T follicular helper cell (primary cell): Measurements from ENCODE around the gene FAM120B.
"Not testable (repeated sequence)": the region's sequence is repeated elsewhere in the genome, so short reads cannot be mapped to it uniquely, and the experiment has no call there.

Experiments used
- DNase-seq: peaks from one replicate; pipeline ENCODE4 v3.0.0-alpha.2; 2020; ENCODE audit warnings: low read depth

Gene FAM120B

GRCh38 chr6:170383466-170384035, 77.0 kb downstream of the FAM120B start:
- DNase-seq: no peak

DNA sequence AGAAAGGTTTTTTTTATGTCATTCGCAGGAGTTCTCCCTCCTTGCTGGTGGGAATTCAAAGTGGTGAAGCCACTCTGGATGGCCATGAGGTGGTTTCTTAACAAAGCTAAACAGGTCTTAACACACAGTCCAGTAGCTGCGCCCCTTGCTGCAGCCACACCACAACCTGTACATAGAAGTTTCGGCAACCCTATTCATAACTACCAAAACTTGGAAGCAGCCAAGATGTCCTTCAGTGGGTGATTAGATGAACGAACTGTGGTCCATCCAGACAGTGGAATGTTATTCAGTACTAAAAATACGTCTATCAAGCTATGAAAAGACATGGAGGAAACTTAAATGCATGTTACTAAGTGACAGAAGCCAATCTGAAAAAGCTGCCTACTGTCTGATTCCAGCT, 78.9 kb downstream of the FAM120B start:
- DNase-seq: no peak

GRCh38 chr6:170388113-170388512, 81.6 kb downstream of the FAM120B start:
- DNase-seq: no peak

DNA sequence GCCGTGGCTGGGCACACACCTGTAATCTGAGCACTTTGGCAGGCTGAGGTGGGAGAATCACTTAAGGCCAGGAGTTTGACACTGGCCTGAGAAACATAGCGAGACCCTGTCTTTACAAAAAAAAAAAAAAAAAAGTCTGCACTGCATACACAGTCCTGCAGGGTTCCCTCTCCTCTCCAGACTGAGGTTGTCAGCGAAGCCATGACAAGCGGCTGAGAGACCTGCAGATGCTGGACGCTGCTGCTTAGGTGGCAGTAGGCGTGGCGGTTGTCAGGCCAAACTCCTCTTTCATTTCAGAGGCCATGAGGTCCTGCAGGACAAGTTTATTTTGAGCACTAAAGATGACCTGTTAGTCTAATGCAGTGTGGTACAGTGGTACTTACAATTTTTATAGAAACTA, 86.5 kb downstream of the FAM120B start:
- no peak for DNase-seq

GRCh38 chr6:170393807-170394399, 87.3 kb downstream of the FAM120B start:
- DNase-seq: no peak

GRCh38 chr6:170394980-170395379, 88.4 kb downstream of the FAM120B start:
- DNase-seq: no peak

DNA sequence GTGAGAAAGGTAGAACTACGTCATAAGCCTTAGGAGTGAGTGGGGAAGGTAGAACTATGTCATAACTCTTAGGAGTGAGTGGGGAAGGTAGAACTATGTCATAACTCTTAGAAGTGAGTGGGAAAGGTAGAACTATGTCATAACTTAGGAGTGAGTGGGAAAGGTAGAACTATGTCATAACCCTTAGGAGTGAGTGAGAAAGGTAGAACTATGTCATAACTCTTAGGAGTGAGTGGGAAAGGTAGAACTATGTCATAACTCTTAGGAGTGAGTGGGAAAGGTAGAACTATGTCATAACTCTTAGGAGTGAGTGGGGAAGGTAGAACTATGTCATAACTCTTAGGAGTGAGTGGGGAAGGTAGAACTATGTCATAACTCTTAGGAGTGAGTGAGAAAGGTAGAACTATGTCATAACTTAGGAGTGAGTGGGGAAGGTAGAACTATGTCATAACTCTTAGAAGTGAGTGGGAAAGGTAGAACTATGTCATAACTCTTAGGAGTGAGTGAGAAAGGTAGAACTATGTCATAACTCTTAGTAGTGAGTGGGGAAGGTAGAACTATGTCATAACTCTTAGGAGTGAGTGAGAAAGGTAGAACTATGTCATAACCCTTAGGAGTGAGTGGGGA, 92.3 kb downstream of the FAM120B start:
- not testable (repeated sequence) for DNase-seq

GRCh38 chr6:170399955-170400558, 93.5 kb downstream of the FAM120B start:
- DNase-seq: not testable (repeated sequence)

DNA sequence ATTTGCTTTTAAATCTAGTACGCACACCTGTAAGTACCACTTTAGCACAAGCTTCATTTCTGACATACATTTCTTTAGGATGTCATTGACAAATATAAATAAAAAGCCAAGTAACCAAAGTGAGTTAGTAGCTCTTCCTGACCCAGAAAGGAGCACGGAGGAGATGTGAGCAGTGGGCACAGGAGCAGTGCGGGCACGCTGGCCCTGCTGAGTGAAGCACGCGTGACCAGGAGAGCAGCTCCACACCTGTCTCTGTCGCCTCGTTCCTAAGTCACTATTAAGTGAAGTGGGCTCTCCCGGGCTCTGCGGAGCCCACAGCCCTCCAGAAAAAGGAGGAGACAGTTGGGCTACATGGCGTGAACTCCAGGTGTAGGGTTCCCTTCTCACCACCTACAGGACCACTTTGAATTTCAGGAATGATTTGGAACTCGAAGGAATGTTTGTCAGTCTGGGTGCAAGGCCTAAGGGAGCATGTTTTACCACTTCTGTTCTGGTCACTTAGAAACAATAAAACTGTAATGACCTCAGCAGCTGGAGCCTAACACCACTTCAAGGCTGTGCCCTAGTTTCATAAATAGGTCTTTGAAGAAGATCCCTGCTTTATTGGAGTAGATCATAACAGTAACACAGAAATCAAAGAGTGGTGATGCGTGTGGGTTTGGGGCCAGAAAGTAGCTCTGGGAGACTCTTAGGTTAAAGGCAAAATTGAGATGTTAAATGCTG, 95.9 kb downstream of the FAM120B start:
- DNase-seq: no peak

GRCh38 chr6:170403451-170403850, 96.9 kb downstream of the FAM120B start:
- no peak for DNase-seq

DNA sequence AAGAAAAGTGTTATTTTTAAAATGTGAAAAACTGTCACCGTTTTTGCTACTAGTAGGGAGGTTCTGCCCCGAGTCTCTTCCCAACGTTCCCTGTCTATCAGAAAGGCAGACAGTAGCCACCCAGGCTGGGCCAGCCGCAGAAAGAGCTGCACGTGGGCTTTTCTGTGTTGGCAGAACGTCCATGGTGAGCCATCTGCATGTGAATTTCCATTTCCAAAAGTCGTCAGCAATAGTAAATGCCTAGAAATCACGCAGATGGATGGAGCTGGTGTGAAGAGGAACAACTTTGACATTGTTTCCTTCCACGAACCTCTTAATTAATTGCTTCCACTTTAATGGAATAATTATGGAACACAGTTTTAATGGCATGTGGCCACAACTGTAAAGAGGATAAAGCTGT, 97.5 kb downstream of the FAM120B start:
- no peak for DNase-seq

DNA sequence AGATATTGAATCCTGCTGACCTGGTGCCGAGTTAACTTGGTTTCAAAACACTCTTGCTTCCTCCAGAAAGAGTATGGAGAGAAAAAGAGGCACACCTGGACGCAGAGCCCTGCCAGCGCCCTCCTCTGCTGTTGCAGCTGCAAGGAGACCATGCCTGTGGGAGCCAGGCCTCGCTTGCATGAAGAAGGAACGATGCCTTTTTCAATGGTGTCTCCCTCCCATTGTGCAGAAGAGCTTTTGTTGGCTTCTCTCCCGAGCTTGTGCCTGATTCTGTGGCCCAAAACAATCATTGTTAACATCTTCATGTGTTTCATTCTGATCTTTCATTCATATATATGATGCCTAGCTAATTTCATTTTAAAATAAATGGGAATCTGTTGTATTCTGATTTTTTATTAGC, 98.1 kb downstream of the FAM120B start:
- DNase-seq: no peak

GRCh38 chr6:170405311-170405975, 98.9 kb downstream of the FAM120B start:
- DNase-seq: no peak

GRCh38 chr6:170407200-170407599, 100.6 kb downstream of the FAM120B start:
- DNase-seq: no peak

DNA sequence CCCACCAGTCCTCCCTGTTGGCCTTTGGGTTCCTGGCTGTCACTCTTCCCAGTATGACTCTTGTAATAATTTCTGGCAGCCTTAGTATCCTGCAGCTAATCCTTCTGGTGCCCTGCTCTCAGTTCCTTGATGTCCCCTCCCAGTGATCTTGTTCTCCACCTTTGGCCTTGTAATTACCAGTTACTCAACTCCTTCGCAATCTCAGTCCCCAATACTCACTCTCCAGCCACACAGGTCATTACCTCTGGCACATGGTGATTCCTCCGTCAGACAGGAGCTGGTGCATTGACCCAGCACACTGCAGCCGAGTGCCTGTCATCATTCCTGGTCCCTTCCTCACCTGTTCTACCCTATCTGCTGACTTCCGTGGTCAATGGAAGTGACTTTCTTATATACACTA, 101.4 kb downstream of the FAM120B start:
- no peak for DNase-seq

- DNase-seq: not testable (repeated sequence)
Measured at GRCh38 chr6:170409746-170410145, 103.2 kb downstream of the FAM120B start.

- no peak for DNase-seq
Measured at GRCh38 chr6:170410241-170410640, 103.7 kb downstream of the FAM120B start.

DNA sequence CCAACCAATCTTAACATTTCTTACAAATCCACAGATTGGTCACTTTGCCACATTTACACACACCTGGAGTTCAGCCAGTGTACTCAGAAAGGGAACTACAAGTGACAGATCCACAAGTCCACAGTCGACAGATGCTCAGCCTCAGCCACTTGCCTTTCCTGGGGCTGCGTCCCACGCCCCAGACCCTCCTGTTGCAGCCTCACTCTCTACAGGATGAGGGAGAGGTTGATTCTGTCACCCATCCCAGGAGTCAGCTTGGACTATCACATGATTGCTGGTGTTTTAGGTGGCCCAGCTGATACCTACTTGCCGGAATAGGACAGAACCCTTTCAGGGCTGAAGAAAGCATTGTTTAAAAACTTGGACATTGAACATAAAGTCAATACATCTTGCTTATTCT, 108.8 kb downstream of the FAM120B start:
- DNase-seq: no peak

DNA sequence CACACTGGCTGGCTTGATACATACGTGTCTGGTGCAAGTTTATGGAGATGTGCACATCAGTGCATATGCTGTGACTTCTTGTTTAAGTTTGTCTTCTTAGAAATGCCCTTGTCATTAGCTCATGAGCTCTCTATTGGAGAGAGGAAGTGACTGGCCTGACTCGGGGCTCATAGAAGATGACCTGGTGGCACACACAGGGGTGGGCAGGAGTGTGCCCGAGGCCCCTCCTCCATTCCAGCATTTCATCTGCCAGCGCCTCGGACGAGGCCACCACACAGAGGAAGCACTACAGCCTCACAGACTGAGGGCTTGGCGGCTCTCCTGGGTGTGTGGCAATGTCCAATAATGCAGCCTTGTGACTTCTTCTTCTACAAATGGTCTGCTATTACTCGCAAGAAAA, 109.7 kb downstream of the FAM120B start:
- no peak for DNase-seq

DNA sequence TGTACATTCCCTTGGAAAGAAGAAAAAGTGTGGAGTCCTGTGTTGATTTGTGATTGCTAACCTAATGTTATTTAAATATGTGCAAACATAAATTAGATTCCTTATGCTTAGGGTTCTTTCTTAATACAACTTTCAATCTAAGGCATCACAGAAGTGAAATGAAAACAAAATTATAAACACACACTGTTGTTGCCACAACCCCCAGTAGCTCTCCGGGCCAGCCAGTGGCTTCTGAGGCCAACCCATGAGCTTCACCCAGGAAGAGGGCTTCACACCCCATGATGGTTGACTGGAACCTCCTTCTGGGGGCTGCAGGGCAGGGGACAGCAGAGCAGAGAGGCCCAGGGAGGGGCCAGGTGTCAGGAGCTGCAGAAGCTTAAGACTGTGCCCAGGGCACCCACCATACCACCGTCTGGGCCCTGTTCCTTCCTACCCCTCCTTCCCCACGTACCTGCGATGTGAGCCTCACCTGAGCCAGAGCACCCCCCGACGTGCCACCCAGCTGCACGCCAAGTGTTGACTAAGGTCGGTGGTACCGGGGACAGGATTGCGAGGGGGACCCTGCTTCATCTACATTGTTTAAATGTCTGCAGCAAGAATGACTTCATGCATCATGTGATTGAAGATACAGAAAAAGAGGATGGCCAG, 110.5 kb downstream of the FAM120B start:
- DNase-seq: no peak

DNA sequence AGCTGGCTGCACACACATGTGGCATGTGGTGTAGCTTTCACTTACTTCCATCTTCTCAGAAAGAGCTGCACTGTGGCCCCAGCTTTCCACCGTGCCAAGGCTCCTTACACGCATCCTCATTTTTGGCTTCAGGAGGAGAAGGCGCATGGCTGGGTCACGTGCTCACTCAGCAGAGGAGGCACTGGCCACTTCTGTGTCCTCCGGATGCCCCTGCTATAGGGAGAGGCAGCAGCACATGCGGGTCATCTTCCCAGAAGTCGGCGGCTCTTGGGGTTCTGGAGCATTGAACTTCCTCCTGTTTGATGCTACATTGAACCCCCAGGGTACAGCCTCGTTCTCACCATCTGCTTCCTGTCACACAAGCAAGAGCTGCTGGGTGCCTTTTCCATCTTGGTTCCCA, 111.3 kb downstream of the FAM120B start:
- DNase-seq: no peak

- no peak for DNase-seq
Measured at GRCh38 chr6:170420283-170420682, 113.7 kb downstream of the FAM120B start.
